Kidney (tissue), 14 donors: ENCODE measurements around the gene VPS8. TPM values are rescaled to one million over a fixed set of nuclear protein-coding genes. Genes with fewer than 3 reads are reported as not detected.
A peak's percentile ranks its signal among the peaks of the same experiment; 100 is the strongest.

Source experiments
- DNase-seq, 5 donors: peaks; one replicate each; pipeline ENCODE4 v3.0.0-alpha.2; 2013 to 2020
- FAIRE-seq: peaks from 2 replicates; lab custom pipeline; 2012; peaks lifted over from hg19 to GRCh38; lab: Jason Lieb, UNC
- H3K27ac ChIP-seq, 2 donors: one replicate each; pipeline ENCODE4 v1.7.0; 2013; ENCODE audit warnings: low read depth in 2 of 2, low read length in 2 of 2, inconsistent platforms in 1 of 2
- H3K27me3 ChIP-seq: one replicate; pipeline ENCODE4 v1.7.1; 2013; ENCODE audit warnings: low read length, inconsistent platforms; ENCODE audit not compliant: control insufficient read depth, insufficient read depth
- H3K36me3 ChIP-seq, 3 donors: one replicate each; pipeline versions ENCODE4 v1.7.0 to v1.7.1; 2013; ENCODE audit warnings: low read length in 3 of 3, control low read depth in 1 of 3, inconsistent platforms in 1 of 3; ENCODE audit not compliant: insufficient read depth in 3 of 3, control insufficient read depth in 2 of 3
- H3K4me1 ChIP-seq, 3 donors: one replicate each; pipeline versions ENCODE4 v1.7.0 to v1.7.1; 2013; ENCODE audit warnings: low read length in 3 of 3, inconsistent platforms in 1 of 3, low read depth in 1 of 3; ENCODE audit not compliant: control insufficient read depth in 2 of 3, insufficient read depth in 2 of 3
- H3K4me3 ChIP-seq, 3 donors: one replicate each; pipeline versions ENCODE4 v1.7.0 to v1.8.1; 2013; ENCODE audit warnings: low read length in 3 of 3, control low read depth in 1 of 3, inconsistent platforms in 1 of 3
- H3K9ac ChIP-seq, 3 donors: one replicate each; pipeline versions ENCODE4 v1.7.0 to v1.7.1; 2013; ENCODE audit warnings: low read length in 3 of 3, control low read depth in 1 of 3, inconsistent platforms in 1 of 3
- H3K9me3 ChIP-seq, 3 donors: one replicate each; pipeline versions ENCODE4 v1.7.0 to v1.7.1; 2013; ENCODE audit warnings: low read length in 3 of 3, control low read depth in 1 of 3, inconsistent platforms in 1 of 3; ENCODE audit not compliant: control insufficient read depth in 2 of 3, insufficient read depth in 1 of 3
- intact Hi-C: fragments of 100-400 bp; cut with DNase I; formaldehyde crosslinking; loops from one replicate; pipeline ENCODE4 v1.11.1; 2022
- polyA plus RNA-seq: library from polyadenylated mRNA; stranded (reverse); fragments of 350-450 nt; fragmentation: Illumina TruSeq; extraction: RNeasy Lipid Tissue Mini Kit (QIAGEN cat#74804); gene quantifications from one replicate; pipeline ENCODE4 v1.2.3, GENCODE V29; 2014; ENCODE audit warnings: low read depth, low replicate concordance; ENCODE audit not compliant: insufficient read depth
- total RNA-seq: library from RNA; stranded (reverse); fragmentation: NEBNext Ultra II Directional; extraction: Animal tissue kit (Norgen Biotek cat#: 25700); gene quantifications from one replicate; pipeline ENCODE4 v1.2.1, GENCODE V29; 2021
- TF ChIP-seq, protein P1 (sequence below): IDR thresholded peaks from 3 replicates; pipeline ENCODE4 v1.5.1; 2012; ENCODE audit warnings: mild to moderate bottlenecking, moderate library complexity, borderline replicate concordance; ENCODE audit not compliant: insufficient read depth; ENCODE audit errors: extremely low read depth
- donor health status: control.
- donor health status: control.
- donor health status: control.
- donor health status: control.
- donor health status: control.
- donor health status: DM: yes; HTN: yes; CAD: no.
- donor health status: Normal renal cell carcinoma (clear cell type).

VPS8 gene
- total and polyA plus RNA-seq, 2 donors from 2014 or later = 10.8 to 55.0 TPM

- FAIRE-seq (no peak), DNase-seq (peak in 1 of 5 donors; percentile 35)
- H3K4me3 ChIP-seq = no peak overlapping the region
- no peaks in the 10 kb centered on the region for H3K36me3 ChIP-seq
- TF ChIP-seq, protein P1, sequence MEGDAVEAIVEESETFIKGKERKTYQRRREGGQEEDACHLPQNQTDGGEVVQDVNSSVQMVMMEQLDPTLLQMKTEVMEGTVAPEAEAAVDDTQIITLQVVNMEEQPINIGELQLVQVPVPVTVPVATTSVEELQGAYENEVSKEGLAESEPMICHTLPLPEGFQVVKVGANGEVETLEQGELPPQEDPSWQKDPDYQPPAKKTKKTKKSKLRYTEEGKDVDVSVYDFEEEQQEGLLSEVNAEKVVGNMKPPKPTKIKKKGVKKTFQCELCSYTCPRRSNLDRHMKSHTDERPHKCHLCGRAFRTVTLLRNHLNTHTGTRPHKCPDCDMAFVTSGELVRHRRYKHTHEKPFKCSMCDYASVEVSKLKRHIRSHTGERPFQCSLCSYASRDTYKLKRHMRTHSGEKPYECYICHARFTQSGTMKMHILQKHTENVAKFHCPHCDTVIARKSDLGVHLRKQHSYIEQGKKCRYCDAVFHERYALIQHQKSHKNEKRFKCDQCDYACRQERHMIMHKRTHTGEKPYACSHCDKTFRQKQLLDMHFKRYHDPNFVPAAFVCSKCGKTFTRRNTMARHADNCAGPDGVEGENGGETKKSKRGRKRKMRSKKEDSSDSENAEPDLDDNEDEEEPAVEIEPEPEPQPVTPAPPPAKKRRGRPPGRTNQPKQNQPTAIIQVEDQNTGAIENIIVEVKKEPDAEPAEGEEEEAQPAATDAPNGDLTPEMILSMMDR = no peak
- intact Hi-C loops = no loop called here
- no peak overlapping the region for H3K9ac ChIP-seq
- no peaks in the 10 kb centered on the region for H3K27me3 ChIP-seq
- H3K9me3 ChIP-seq = no peaks in the 10 kb centered on the region
- H3K4me1 ChIP-seq = peaks cover 0 to 10% (median 2%) of the 10 kb centered on the region in 3 donors
- H3K27ac ChIP-seq = no peak overlapping the region
These were observed 46.8 kb upstream of the VPS8 start for GRCh38 chr3:184765047-184765729.

- no peaks in the 10 kb centered on the region for H3K27me3 ChIP-seq
- no peaks in the 10 kb centered on the region for H3K9me3 ChIP-seq
- H3K27ac ChIP-seq = no peak overlapping the region
- H3K4me3 ChIP-seq = no peak overlapping the region
- FAIRE-seq = no peak
- TF ChIP-seq, protein P1 = no peak
- peak in 1 of 5 donors; percentile 8 for DNase-seq
- peaks cover 0 to 7% (median 2%) of the 10 kb centered on the region in 3 donors for H3K4me1 ChIP-seq
- H3K9ac ChIP-seq = no peak overlapping the region
- no peaks in the 10 kb centered on the region for H3K36me3 ChIP-seq
- intact Hi-C loops = no loop called here
These were observed 46.3 kb upstream of the VPS8 start for GRCh38 chr3:184765730-184766074.

- Histone ChIP-seq H3K9me3 (no peaks in the 10 kb centered on the region), H3K4me1 (peaks cover 0 to 1% (median 0%) of the 10 kb centered on the region in 3 donors), H3K27me3 (no peaks in the 10 kb centered on the region), H3K4me3 (no peak overlapping the region), H3K36me3 (no peaks in the 10 kb centered on the region), H3K27ac (no peak overlapping the region), H3K9ac (no peak overlapping the region)
- peak in 1 of 5 donors; percentile 2 for DNase-seq
- no peak for FAIRE-seq
- TF ChIP-seq, protein P1 = no peak
- intact Hi-C loops = no loop called here
These were observed 45.3 kb upstream of the VPS8 start for GRCh38 chr3:184766555-184767261.
